Bronchus fibroblast of lung (primary cell): ENCODE measurements around the gene ARHGAP6. TPM values are rescaled to one million over a fixed set of nuclear protein-coding genes. Genes with fewer than 3 reads are reported as not detected.

ENCODE experiments used
- total RNA-seq: library from RNA; depleted of rRNA; stranded (reverse); fragments of >200 nt; gene quantifications from 2 replicates; pipeline ENCODE4 v1.2.3, GENCODE V29; 2015

Gene ARHGAP6
- total RNA-seq = 2.2 and 2.9 TPM in 2 replicates

GRCh38 chrX:11665168-11666111 lies at the start of gene ARHGAP6:
TSS of gene ARHGAP6 (minus strand) at chrX:11665920. CDS start at chrX:11664828, 1,092 bp downstream.

DNA sequence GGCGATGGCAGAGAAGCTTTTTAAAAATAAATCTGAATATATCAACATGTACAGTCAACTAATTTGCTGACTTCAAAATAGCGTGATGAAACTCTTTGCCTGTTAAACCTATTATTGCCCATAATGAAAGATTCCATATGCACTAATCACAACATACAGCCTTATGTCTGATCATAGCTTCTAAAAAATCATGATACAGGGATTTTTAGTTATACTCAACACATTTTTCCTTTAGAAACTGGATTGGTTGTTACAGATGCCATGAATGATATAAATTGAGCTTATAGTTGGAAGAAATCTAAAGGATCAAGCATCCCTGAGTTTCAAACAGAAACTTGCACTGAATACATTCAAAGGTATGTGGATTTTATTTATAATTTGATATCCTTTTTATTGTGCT lies 372.6 kb downstream of the ARHGAP6 start, which contains the start of gene AMELX:
Gene AMELX, plus strand, starts transcription at position 301 of the 400 bp plus-strand sequence. CDS start 1,376 bp downstream, outside the sequence.

GRCh38 chrX:11111037-11111851 lies 554.5 kb downstream of the ARHGAP6 start, which contains the start of gene HCCS:
TSS of gene HCCS (plus strand) at chrX:11111332. CDS start at chrX:11112061, 729 bp downstream.

Other genes starting within 250 kb of the ARHGAP6 start
- gene MSL3, start 92.3 kb upstream of the ARHGAP6 start, total RNA-seq = 19.3 and 20.5 TPM in 2 replicates